Stimulated activated CD4-positive, alpha-beta T cell treated with anti-CD3 and anti-CD28 coated beads, TNF-alpha, amount 100 ng/mL, for 48 hours (primary cell): Measurements from ENCODE around the gene MTA1.

Experiments used
- DNase-seq, 3 donors: peaks; one replicate each; pipeline ENCODE4 v3.0.0-alpha.2; 2020; ENCODE audit warnings: low read depth in 3 of 3

Gene MTA1

DNA sequence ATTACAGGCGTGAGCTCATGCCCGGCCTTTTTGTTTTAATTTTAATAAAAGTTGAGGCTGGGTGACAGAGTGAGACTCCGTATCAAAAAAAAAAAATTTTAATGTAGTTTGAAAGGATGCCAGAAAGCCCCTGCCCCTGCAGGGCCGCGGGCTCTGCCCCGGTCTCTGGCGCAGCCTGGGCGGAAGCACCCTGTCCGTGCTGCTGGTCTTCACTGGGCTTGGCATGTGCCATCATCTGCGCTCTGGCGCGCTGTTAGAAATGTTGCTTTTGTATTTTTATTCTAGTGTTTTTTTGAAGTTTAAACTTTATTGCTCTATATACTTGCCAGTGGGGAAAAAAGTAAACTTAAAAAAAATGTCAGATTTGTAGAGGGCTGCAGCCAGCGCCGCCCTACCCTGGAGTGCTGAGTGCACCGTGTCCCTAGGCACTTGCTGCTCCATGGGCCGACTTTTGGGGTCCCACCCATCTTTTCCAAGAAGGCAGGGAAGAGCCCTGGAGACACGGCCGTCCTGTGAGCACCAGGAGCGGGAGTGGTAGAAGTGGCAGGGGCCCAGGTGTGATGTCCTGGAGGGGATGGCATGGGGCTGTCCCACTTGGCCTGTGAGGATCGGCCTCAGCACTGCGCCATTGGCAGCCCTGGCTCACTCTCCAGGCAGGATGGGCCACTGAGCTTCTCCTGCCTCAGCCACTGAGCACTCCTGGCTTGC lies 4.0 kb downstream of the MTA1 start:
- no peak for DNase-seq

DNA sequence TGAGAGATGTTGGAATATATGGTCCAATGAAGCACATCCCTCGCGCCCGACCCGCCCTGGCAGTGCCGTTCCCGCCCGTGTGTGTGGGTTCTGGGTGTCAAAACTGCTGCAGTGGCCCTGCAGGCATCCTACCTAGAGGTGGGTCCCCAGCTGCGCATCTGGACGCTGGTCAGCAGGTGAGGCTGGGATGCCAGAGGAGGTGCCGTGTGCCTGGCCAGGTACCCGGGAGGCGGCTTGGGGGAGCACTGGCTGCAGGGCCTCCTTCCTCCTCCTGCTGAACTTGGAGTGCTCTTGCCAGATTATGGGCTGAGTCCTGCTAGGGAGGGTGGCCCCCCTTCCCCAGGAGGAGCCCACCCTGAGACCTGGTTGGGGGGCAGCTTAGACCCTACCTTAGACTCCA lies 5.2 kb downstream of the MTA1 start:
- no peak for DNase-seq

- no peak for DNase-seq
Observed at GRCh38 chr14:105425823-105426247, 6.2 kb downstream of the MTA1 start.

GRCh38 chr14:105426416-105427130 lies 6.9 kb downstream of the MTA1 start:
- DNase-seq, result no peak

DNA sequence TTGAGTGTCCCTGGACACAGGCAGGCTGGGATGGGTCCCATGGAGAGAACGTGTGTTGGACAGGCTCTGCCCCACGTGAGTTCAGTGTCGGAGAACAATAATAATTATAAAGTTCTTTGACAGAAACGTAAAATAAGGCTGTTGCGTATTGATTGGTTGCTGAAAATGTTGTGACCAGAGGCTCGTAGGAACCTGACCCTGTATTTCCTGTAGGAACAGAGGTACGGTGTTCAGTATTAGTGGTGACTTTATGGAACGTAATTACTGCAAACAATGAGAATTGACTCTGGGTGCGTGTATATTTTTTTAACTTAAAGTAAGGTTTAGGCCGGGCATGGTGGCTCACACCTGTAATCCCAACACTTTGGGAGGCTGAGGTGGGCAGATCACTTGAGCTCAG lies 7.8 kb downstream of the MTA1 start:
- no peak for DNase-seq

GRCh38 chr14:105427936-105428485 lies 8.4 kb downstream of the MTA1 start:
- no peak for DNase-seq

GRCh38 chr14:105430042-105430441 lies 10.4 kb downstream of the MTA1 start:
- no peak for DNase-seq

DNA sequence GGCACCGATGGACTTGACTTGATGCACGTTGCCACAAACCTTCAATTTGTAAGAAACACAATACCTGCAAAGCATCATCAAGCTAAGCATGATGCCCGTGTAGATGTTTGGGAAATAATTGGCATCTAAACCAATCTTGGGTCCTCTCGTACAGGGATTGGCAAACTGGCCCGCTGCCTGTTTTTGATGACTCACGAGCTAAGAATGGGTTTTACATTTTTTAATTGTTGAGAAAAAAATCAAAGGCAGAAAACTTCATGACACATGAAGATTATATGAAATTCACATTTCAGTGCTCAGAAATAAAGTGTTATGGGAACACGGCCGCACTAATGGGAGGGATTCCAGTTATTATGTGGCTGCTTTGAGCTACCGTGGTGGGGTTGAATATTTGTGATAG lies 10.9 kb downstream of the MTA1 start:
- DNase-seq, result no peak

DNA sequence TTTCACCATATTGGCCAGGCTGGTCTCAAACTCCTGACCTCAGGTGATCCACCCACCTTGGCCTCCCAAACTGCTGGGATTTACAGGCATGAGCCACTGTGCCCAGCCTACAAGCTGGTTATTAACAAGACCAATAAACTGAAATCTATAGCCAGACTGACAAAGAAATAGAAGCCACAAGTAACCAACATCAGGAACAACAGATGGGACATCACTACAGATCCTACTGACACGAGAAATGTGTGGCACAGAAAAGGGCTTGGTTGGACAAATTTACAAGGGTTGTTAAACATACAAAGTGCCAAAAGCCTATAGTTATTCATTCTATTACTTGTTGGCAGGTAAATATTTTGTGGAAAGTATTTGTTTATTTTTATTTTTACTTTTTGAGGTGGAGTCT lies 11.6 kb downstream of the MTA1 start:
- DNase-seq, result no peak

DNA sequence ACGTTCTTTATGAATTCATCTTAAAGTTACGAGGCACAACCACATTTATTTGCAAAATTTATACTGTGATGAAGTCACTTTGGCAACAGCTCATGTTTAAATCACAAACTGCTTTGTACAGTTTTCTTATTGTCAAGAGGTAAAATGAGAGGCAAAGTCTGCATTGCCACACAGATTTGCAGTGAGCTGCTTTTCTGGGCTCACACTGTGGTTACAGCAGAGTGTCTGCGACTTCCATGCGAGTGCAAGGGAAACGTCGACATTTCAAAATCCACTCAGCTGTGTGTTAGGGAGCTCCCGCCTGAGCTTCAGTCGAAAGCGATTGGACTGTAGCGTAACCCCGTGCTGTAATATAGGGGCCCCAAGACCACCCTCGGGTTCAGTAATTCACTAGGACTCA lies 13.0 kb downstream of the MTA1 start:
- no peak for DNase-seq

DNA sequence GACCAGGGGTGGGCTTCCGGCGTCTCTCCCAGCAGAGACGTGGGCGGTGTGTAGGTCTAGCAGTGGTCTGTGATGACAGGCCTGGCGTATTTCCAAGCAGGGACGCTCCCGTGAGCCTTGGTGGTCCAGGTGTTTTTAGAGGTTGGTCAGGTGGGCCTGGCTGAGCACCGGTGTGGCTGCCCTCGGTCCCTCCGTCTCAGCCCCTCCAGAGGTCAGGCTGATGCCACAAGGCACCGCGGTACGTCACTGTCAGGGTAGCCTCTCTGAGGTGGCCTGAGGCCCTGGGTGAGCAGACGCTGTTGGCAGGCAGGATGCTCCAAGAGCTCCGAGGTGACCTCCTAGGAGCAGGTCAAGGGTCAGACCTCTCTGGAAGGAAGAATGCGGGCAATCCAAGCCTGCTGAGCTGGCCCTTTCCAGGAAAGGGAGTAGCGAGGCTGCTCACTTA lies 13.6 kb downstream of the MTA1 start:
- no peak for DNase-seq

- no peak for DNase-seq
Observed at GRCh38 chr14:105436402-105436801, 16.8 kb downstream of the MTA1 start.

- no peak for DNase-seq
Observed at GRCh38 chr14:105436891-105437722, 17.5 kb downstream of the MTA1 start.

DNA sequence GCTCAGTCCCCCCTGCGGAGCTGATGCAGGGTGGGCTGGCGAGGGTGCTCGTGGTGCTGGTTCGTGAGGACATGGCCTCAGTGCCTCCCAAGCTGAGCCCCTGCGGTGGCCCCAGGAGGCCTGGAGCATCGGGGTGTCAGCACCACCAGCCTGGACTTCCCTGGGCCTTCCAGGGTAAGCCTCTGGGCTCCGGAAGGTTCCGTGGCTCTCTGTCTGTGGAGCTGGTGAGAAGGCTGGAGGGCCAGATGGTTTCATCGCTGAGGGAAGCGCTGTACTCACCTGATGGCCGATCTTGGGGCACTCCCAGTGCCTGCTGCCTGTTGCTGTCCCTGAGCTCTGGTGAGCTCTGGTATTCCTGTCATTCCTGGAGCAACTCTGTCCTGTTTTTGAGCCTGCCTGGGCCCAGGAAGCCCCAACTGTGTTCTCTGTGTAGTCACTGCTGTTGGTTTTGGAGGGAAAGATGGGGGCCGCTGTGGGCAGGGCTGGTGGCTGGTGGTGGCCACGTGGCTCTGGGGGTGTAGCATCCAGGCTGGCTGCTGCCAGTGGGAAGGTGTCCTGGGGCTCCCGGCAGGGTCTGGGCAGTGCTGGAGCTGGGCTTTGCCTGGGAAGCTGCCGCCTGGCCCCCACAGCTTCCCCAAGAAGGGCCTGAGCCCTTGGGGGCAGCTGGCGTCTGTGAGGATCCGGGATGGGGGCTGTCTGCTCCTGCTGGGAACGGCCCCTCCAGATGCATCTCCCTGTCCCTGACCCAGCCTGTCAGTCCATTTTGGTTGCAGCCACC lies 18.3 kb downstream of the MTA1 start:
- DNase-seq, result no peak

DNA sequence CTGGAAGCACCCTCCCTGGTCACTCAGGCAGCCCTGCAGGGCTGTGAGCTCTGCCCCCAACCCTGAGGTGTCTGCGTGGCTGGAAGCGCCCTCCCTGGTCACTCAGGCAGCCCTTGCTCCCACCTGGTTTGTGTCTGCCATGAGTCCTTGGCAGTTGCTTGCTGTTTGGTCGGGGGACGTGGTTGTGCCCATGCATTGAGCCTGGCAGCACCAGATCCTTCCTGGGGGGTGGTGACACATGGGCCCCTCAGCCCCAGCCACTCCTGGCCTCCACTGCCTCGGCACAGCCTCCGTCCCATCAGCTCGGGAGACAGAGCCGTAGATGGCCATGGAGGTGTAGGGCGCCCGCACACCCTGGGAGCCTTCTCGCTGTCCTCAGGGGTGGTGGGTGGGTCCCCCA lies 19.6 kb downstream of the MTA1 start:
- DNase-seq, result no peak

GRCh38 chr14:105439710-105440553 lies 20.3 kb downstream of the MTA1 start:
- DNase-seq, result no peak

GRCh38 chr14:105440554-105440900 lies 20.9 kb downstream of the MTA1 start:
- DNase-seq, result no peak

DNA sequence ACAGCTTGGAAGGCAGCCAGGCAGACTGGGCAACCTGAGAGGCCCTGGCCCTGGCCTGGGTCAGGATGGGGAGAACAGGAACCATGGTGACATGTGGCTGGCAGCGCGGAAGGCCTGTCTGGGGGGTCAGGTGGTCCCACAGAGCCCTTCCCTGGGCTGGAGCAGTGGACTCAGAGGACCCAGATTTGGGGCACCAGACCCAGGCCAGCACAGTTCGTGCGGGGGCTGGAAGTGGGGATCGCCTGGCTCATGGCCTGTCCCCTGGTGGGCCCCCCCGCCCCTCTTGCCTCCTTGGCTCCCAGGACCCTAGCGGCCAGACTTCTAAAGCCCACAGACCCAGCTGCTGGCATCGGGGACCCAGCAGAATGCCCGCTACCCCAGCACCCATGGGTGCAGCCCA lies 21.4 kb downstream of the MTA1 start:
- no peak for DNase-seq

DNA sequence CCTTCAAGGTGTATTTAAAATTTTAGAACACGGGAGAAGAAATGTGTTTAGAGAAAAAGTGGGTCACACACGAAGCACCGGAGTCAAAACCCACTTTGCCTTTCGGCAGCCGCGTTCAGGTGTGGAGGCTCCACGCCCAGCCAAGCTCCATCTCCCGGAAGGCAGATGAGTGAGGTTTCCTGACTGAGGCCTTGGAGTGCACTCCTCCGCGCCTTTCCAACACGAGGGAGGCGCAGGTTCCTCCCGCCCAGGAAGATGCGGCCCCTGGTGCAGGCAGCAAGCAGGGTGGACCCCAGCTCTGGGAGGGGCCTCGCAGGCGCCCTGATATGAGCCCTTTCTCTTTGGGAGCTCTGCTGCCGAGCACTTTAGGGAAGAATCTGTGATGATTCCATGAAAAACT lies 22.5 kb downstream of the MTA1 start:
- DNase-seq, result no peak

DNA sequence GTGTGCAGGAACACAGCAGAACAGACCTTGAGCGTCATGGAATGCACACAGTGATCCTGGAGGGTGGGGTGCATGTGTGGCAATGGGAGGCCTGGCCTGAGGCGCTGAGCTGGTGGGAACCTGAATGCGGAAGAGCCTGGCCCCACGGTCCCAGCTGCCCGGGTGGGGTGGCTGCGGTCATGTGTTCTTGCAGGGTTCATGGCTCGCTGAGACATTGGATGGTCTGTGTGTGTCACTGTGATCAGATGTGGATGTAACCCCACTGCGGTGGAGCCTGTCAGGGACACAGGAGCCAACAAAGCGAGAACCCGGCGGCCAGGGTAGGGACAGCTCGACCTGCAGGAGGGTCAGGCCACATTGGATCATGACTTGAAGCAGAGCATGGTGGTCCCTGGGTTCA lies 23.2 kb downstream of the MTA1 start:
- DNase-seq, result no peak

DNA sequence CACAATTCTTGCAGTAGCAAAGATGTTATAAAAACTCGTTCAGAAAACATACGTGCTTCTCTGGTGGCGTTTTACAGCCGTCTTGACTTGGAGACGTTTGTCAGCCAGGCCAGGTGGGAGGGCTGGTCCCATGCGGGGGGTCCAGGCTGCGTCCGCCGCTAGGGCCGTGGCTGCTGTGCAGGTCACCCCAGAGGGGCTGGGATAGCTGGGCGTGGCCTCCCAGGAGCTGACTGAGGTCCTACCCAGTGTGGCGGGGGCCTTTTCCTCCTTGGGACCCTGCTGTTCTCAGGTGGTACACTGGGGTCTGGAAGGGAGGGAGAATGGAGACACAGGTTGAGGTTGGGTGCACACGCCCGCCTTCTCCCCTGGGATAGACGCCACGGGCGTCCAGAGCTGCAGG lies 25.2 kb downstream of the MTA1 start:
- DNase-seq, result no peak
